Heart left ventricle (tissue), 13 donors: Measurements from ENCODE around the gene TXK.

ENCODE experiments used
- CTCF ChIP-seq, 12 donors: fragments of 200-600 bp; sonication (generic) in 4 of 12; IDR thresholded peaks; one replicate each; pipeline versions ENCODE4 v1.5.0 to v1.8.0; 2018 to 2022; ENCODE audit warnings: antibody characterized with exemption in 12 of 12, mild to moderate bottlenecking in 5 of 12
- POLR2A ChIP-seq, 2 donors: fragments of 450-650 bp; IDR thresholded peaks; one replicate each; pipeline ENCODE4 v1.6.1; 2017; ENCODE audit warnings: antibody characterized with exemption in 2 of 2, mild to moderate bottlenecking in 2 of 2, moderate library complexity in 2 of 2
- donor health status: ischemic (EF 13 %, LVEDD 7.1; RV severe dilation, severe dysfunction).
- donor health status: DM: no; HTN: yes; CAD: no.
- donor health status: DM: no; HTN: no; CAD: no.
- donor health status: ischemic (EF 25% LVEDD 6.9; RV normal size, moderate dysfunction).
- donor health status: ischemic (EF 25% LVEDD 5.7; RV mildly dilated, moderate dysfunction).
- donor health status: ischemic (EF 35%, LVEDD 5.7; RV mildly dilated, moderate dysfunction).
- donor health status: nonischemic (EF 11% LVEDD 7.7; RV severe dilation, severe dysfunction).
- donor health status: DM: yes; HTN: yes; CAD: no.
- donor health status: PGD.
- donor health status: ischemic (EF 29% LVEDD 5.4; RV normal size, mild dysfunction).
- donor health status: nonischemic (EF 23%, LVEDD 6.1; RV moderate dilation, normal function).

- TF ChIP-seq CTCF (IDR thresholded peaks at IDR 0.05) (no peak), POLR2A (IDR thresholded peaks at IDR 0.05) (no peak)
Measured at GRCh38 chr4:48124870-48125269, 9.2 kb downstream of the TXK start.
